GM12878 (cell line): Measurements from ENCODE around the gene OTOGL. TPM values are rescaled to one million over a fixed set of nuclear protein-coding genes. Genes with fewer than 3 reads are reported as not detected.
A peak's percentile ranks its signal among the peaks of the same experiment; 100 is the strongest.

Experiments
- ATAC-seq: fragments of 200-7000 bp; cut with Tn5 transposase; 3 replicates; pipeline ENCODE4 v1.9.1; 2020; ENCODE audit warnings: mild to moderate bottlenecking, moderate library complexity
- BruUV-seq: library from RNA; stranded (reverse); fragments of 400-500 nt; replicated peaks from 2 replicates; lab custom pipeline; 2021; lab: Mats Ljungman, UMichigan
- CTCF ChIA-PET: fragments of 300-600 bp; sonication (Branson Sonifier 250); formaldehyde crosslinking; extraction: SDS; loops from one replicate; lab custom pipeline; 2021; ENCODE audit warnings: inconsistent platforms; lab: Yijun Ruan, JAX
- POLR2A ChIA-PET: fragments of 350-600 bp; formaldehyde crosslinking; extraction: SDS; loops from one replicate; lab custom pipeline; 2021; ENCODE audit warnings: inconsistent platforms; lab: Charles Lee
- RAD21 ChIA-PET: fragments of 300-600 bp; sonication (Branson Sonifier 250); formaldehyde crosslinking; loops from one replicate; lab custom pipeline; 2023; ENCODE audit warnings: antibody characterized with exemption; ENCODE audit not compliant: unreplicated experiment; lab: Charles Lee
- SMC1A ChIA-PET: fragments of 300-600 bp; sonication (Branson Sonifier 250); formaldehyde crosslinking; loops from one replicate; lab custom pipeline; 2023; ENCODE audit not compliant: unreplicated experiment, uncharacterized antibody; lab: Charles Lee
- DNase-seq: peaks from one replicate; pipeline ENCODE4 v3.0.0-alpha.2; 2011; ENCODE audit warnings: low read depth, low spot score
- FAIRE-seq: peaks from 3 replicates; lab custom pipeline; 2011; peaks lifted over from hg19 to GRCh38; lab: Jason Lieb, UNC
- H2AFZ ChIP-seq: 2 replicates; pipeline ENCODE4 v1.6.0; 2011; ENCODE audit warnings: low read depth, low read length, control low read depth; ENCODE audit not compliant: control insufficient read depth
- H3K27ac ChIP-seq: 2 replicates; pipeline ENCODE4 v1.5.1; 2011; ENCODE audit warnings: control low read depth; ENCODE audit not compliant: control insufficient read depth, insufficient read depth
- H3K27me3 ChIP-seq, 2 experiments: replicated peaks in 1 of 2; 2 replicates each; pipeline versions ENCODE4 v1.6.0 to v1.6.1; 2011; ENCODE audit warnings: low read length in 1 of 2; ENCODE audit not compliant: control insufficient read depth in 2 of 2, insufficient read depth in 2 of 2
- H3K36me3 ChIP-seq, 2 experiments: 2 replicates each; pipeline ENCODE4 v1.5.1; 2011; ENCODE audit warnings: low read length in 1 of 2; ENCODE audit not compliant: control insufficient read depth in 2 of 2, insufficient read depth in 2 of 2
- H3K4me1 ChIP-seq: 2 replicates; pipeline ENCODE4 v1.6.1; 2011; ENCODE audit warnings: mild to moderate bottlenecking, low read length, moderate library complexity, mixed read lengths; ENCODE audit not compliant: control insufficient read depth, insufficient read depth
- H3K4me2 ChIP-seq: 2 replicates; pipeline ENCODE4 v1.6.0; 2011; ENCODE audit warnings: control low read depth; ENCODE audit not compliant: control insufficient read depth, insufficient read depth
- H3K4me3 ChIP-seq: fragments of 200-600 bp; sonication (generic); 2 replicates; pipeline ENCODE4 v1.5.1; 2016
- H3K79me2 ChIP-seq: 2 replicates; pipeline ENCODE4 v1.6.0; 2011; ENCODE audit warnings: low read length; ENCODE audit not compliant: control insufficient read depth, insufficient read depth
- H3K9ac ChIP-seq: 2 replicates; pipeline ENCODE4 v1.8.0; 2011; ENCODE audit warnings: low read length, control low read depth, mixed read lengths; ENCODE audit not compliant: control insufficient read depth, insufficient read depth
- H3K9me3 ChIP-seq: replicated peaks from 3 replicates; pipeline ENCODE4 v1.5.1; 2011; ENCODE audit warnings: mild to moderate bottlenecking, low read length; ENCODE audit not compliant: control insufficient read depth, insufficient read depth
- H4K20me1 ChIP-seq: 2 replicates; pipeline ENCODE4 v1.6.0; 2011; ENCODE audit not compliant: control insufficient read depth, insufficient read depth
- ATF7 ChIP-seq: fragments of 450-650 bp; IDR thresholded peaks from 2 replicates; pipeline ENCODE4 v1.6.1; 2016; ENCODE audit warnings: low read depth, mild to moderate bottlenecking
- GABPA ChIP-seq: IDR thresholded peaks from 2 replicates; pipeline ENCODE4 v1.6.1; 2014; ENCODE audit warnings: antibody characterized with exemption, low read depth, mild to moderate bottlenecking, inconsistent platforms
- IKZF1 ChIP-seq: fragments of 450-650 bp; conservative IDR thresholded peaks from 2 replicates; pipeline ENCODE4 v1.6.1; 2017; ENCODE audit warnings: antibody characterized with exemption, mild to moderate bottlenecking
- MLLT1 ChIP-seq: fragments of 450-650 bp; IDR thresholded peaks from 2 replicates; pipeline ENCODE4 v1.6.1; 2016; ENCODE audit warnings: mild to moderate bottlenecking
- PML ChIP-seq: IDR thresholded peaks from 2 replicates; pipeline ENCODE4 v1.6.1; 2012; ENCODE audit warnings: low read length, inconsistent platforms
- PRDM15 ChIP-seq: fragments of 450-650 bp; formaldehyde crosslinking; IDR thresholded peaks from 2 replicates; pipeline ENCODE4 v1.4.0; 2020; ENCODE audit warnings: mild to moderate bottlenecking, moderate library complexity
- RCOR1 ChIP-seq: conservative IDR thresholded peaks from 2 replicates; pipeline ENCODE4 v1.6.1; 2012; ENCODE audit warnings: low read depth, low read length, improper control_type of control experiment
- SRF ChIP-seq, 2 experiments: IDR thresholded peaks; 2 replicates each; pipeline ENCODE4 v1.6.1; 2011; ENCODE audit warnings: low read depth in 2 of 2, low read length in 2 of 2, mild to moderate bottlenecking in 1 of 2, moderate library complexity in 1 of 2
- YY1 ChIP-seq: IDR thresholded peaks from 2 replicates; pipeline ENCODE4 v1.6.1; 2011; ENCODE audit warnings: low read depth, mild to moderate bottlenecking, low read length
- WGBS: methylation state at CpG from one replicate; pipeline ENCODE4 v1.1.6; 2016; ENCODE audit warnings: low lambda C conversion rate; ENCODE audit not compliant: insufficient replicate concordance, insufficient coverage; ENCODE audit errors: missing lambda C conversion rate; 5-methylcytosine and 5-hydroxymethylcytosine counted together
- in situ Hi-C: fragments of 300-500 bp; cut with MboI; formaldehyde crosslinking; loops from 9 replicates; pipeline ENCODE4 v1.14.3; 2018; ENCODE audit warnings: mixed read lengths
- intact Hi-C: fragments of 100-400 bp; cut with micrococcal nuclease; formaldehyde crosslinking; loops from one replicate; pipeline ENCODE4 v1.14.2; 2022; ENCODE audit not compliant: unreplicated experiment
- polyA plus RNA-seq, 11 experiments: library from polyadenylated mRNA; depleted of rRNA in 4 of 11; unstranded in 6 of 11; stranded (reverse) in 5 of 11; fragments of >200 nt; fragmentation: Nextera tagmentation in 4 of 11; fragmentation: Illumina TruSeq in 1 of 11; extraction: Ambion mirVana in 4 of 11; extraction: Trizol in 1 of 11; gene quantifications; 1 replicate in 1 of 11; 2 replicates in 10 of 11; pipeline versions ENCODE4 v1.2.1 to v1.2.3, GENCODE V29; 2011 to 2016; ENCODE audit warnings: inconsistent platforms in 2 of 11, missing spikeins in 2 of 11, low read depth in 1 of 11
- total RNA-seq, 4 experiments: library from RNA; depleted of rRNA in 3 of 4; stranded (reverse); fragments of >200 nt in 3 of 4; fragmentation: Illumina TruSeq in 1 of 4; extraction: Trizol in 1 of 4; gene quantifications; 2 replicates each; pipeline versions ENCODE4 v1.2.1 to v1.2.3, GENCODE V29; 2013 to 2021

The OTOGL gene
- total and polyA plus RNA-seq, 10 of the 15 experiments (the other 5 are each of a cell fraction or from before 2014, with no cell fraction given): 0.04 to 3.7 (median 0.27) TPM

GRCh38 chr12:80291108-80291754, 191.9 kb downstream of the OTOGL start (continued):
- TF ChIP-seq PRDM15 (CRISPR knock-in tag) (no peak), SRF (IDR thresholded peaks at IDR 0.05; ENCODE audit: low read depth in 2 of 2, low read length in 2 of 2) (no peak)
- TF ChIP-seq, all 136 proteins: peak for 34

- intact Hi-C loops: loop anchor here (5.0 kb wide), 1 partner anchor 484 kb away; no protein-coding TSS in a partner anchor
- POLR2A ChIA-PET: no interaction called here
- peak; percentile 66 for TF ChIP-seq ATF7
- TF ChIP-seq IKZF1: no peak
- no peak for TF ChIP-seq GABPA
- 0 out of 4 replicates have a peak, but pooled peaks of 1 of the 2 experiments have one; percentile 19 for TF ChIP-seq SRF (IDR thresholded peaks at IDR 0.05; ENCODE audit: low read depth in 2 of 2, low read length in 2 of 2)
- no peak for TF ChIP-seq RCOR1
- 0 out of 2 replicates have a peak, but pooled peaks have one; percentile 30 for TF ChIP-seq PML
- TF ChIP-seq MLLT1: peak; percentile 86
- 0 out of 2 replicates have a peak, but pooled peaks have one; percentile 0 for TF ChIP-seq YY1
- H4K20me1 ChIP-seq: no peaks in the 10 kb centered on the region
- no peaks in the 10 kb centered on the region for H3K36me3 ChIP-seq
- peaks cover 38% of the 10 kb centered on the region for H3K4me1 ChIP-seq
- H2AFZ ChIP-seq: peak overlapping the region; percentile 41
- ATAC-seq (peak; percentile 79), FAIRE-seq (no peak), DNase-seq (peak; percentile 45)
- H3K27ac ChIP-seq: peak overlapping the region; percentile 67
- in situ Hi-C loops: loop anchor here (10.0 kb wide), 1 partner anchor 481 kb away; no protein-coding TSS in a partner anchor
- H3K4me3 ChIP-seq: no peak overlapping the region
- H3K9ac ChIP-seq: no peak overlapping the region
- SMC1A ChIA-PET: interaction anchor here (1.1 to 2.3 kb wide), 5 partner anchors 12 to 485 kb away, joined by 3 to 7 read pairs (median 4); no protein-coding TSS in a partner anchor
- peak overlapping the region; percentile 50; the same call in 1 of the 2 replicates for H3K4me2 ChIP-seq
- peaks cover 12% of the 10 kb centered on the region; the same call in 2 of the 3 replicates for H3K9me3 ChIP-seq
- RAD21 ChIA-PET: no interaction called here
- WGBS: no CpG with 5 or more reads among the region's 1 CpG
- no peaks in the 10 kb centered on the region for H3K27me3 ChIP-seq
- CTCF ChIA-PET: interaction anchor here (1.0 to 2.4 kb wide), 6 partner anchors 10 to 106 kb away, joined by 3 to 13 read pairs (median 4); no protein-coding TSS in a partner anchor
- H3K79me2 ChIP-seq: no peaks in the 10 kb centered on the region
- no TSS peak for BruUV-seq
Measured at GRCh38 chr12:80293347-80293746, 194.0 kb downstream of the OTOGL start.
